Loucy (cell line): Measurements from ENCODE around the gene PPA2.
"Not testable (repeated sequence)": the region's sequence is repeated elsewhere in the genome, so short reads cannot be mapped to it uniquely, and the experiment has no call there.

Experiments used
- H2AFZ ChIP-seq: fragments of 200-600 bp; sonication (generic); 2 replicates; pipeline ENCODE4 v1.6.0; 2016; ENCODE audit warnings: antibody characterized with exemption, mild to moderate bottlenecking, low read length, moderate library complexity
- H3F3A ChIP-seq: fragments of 200-600 bp; 2 replicates; pipeline ENCODE4 v1.6.0; 2016; ENCODE audit warnings: antibody characterized with exemption, low read depth, mild to moderate bottlenecking
- H3K27me3 ChIP-seq: fragments of 200-600 bp; sonication (generic); 2 replicates; pipeline ENCODE4 v1.6.1; 2014; ENCODE audit warnings: low read length, mild to moderate bottlenecking; ENCODE audit not compliant: insufficient read depth, poor library complexity, severe bottlenecking
- H3K36me3 ChIP-seq: fragments of 200-600 bp; sonication (generic); 2 replicates; pipeline ENCODE4 v1.6.1; 2016; ENCODE audit warnings: low read length; ENCODE audit not compliant: insufficient read depth
- H3K4me1 ChIP-seq: fragments of 200-600 bp; sonication (generic); 2 replicates; pipeline ENCODE4 v1.5.1; 2014; ENCODE audit warnings: low read length, mild to moderate bottlenecking; ENCODE audit not compliant: insufficient read depth, poor library complexity, severe bottlenecking
- H3K4me2 ChIP-seq: fragments of 200-600 bp; sonication (generic); 2 replicates; pipeline ENCODE4 v1.6.0; 2014; ENCODE audit warnings: antibody characterized with exemption, low read length, low read depth, mild to moderate bottlenecking; ENCODE audit not compliant: poor library complexity, severe bottlenecking
- H3K4me3 ChIP-seq: fragments of 200-600 bp; sonication (generic); 2 replicates; pipeline ENCODE4 v1.5.1; 2014; ENCODE audit warnings: low read length, mild to moderate bottlenecking, mixed read lengths; ENCODE audit not compliant: poor library complexity, severe bottlenecking
- H3K79me2 ChIP-seq: fragments of 200-600 bp; sonication (generic); 2 replicates; pipeline ENCODE4 v1.6.1; 2014; ENCODE audit warnings: low read length; ENCODE audit not compliant: insufficient read depth
- H3K9ac ChIP-seq: fragments of 200-600 bp; sonication (generic); 2 replicates; pipeline ENCODE4 v1.6.0; 2014; ENCODE audit warnings: mild to moderate bottlenecking, low read depth, low read length, moderate library complexity; ENCODE audit not compliant: poor library complexity, severe bottlenecking
- H3K9me2 ChIP-seq: fragments of 200-600 bp; sonication (generic); replicated peaks from 2 replicates; pipeline ENCODE4 v1.6.1; 2016; ENCODE audit warnings: low read depth, low read length, mixed read lengths
- H3K9me3 ChIP-seq: fragments of 200-600 bp; sonication (generic); 2 replicates; pipeline ENCODE4 v1.6.1; 2014; ENCODE audit warnings: mild to moderate bottlenecking, antibody characterized with exemption, low read length, low read depth; ENCODE audit not compliant: insufficient read depth
- H4K20me1 ChIP-seq: fragments of 200-600 bp; sonication (generic); 2 replicates; pipeline ENCODE4 v1.6.0; 2014; ENCODE audit warnings: antibody characterized with exemption, low read length, mild to moderate bottlenecking; ENCODE audit not compliant: insufficient read depth, poor library complexity, severe bottlenecking
- EZH2phosphoT487 ChIP-seq: fragments of 200-600 bp; IDR thresholded peaks from 2 replicates; pipeline ENCODE4 v1.6.1; 2018; ENCODE audit warnings: antibody characterized with exemption, mild to moderate bottlenecking, moderate library complexity, borderline replicate concordance
- TF ChIP-seq, protein P1 (sequence below): fragments of 200-600 bp; sonication (generic); conservative IDR thresholded peaks from 2 replicates; pipeline ENCODE4 v1.5.1; 2014; ENCODE audit warnings: mild to moderate bottlenecking, antibody characterized with exemption, low read length

The PPA2 gene

DNA sequence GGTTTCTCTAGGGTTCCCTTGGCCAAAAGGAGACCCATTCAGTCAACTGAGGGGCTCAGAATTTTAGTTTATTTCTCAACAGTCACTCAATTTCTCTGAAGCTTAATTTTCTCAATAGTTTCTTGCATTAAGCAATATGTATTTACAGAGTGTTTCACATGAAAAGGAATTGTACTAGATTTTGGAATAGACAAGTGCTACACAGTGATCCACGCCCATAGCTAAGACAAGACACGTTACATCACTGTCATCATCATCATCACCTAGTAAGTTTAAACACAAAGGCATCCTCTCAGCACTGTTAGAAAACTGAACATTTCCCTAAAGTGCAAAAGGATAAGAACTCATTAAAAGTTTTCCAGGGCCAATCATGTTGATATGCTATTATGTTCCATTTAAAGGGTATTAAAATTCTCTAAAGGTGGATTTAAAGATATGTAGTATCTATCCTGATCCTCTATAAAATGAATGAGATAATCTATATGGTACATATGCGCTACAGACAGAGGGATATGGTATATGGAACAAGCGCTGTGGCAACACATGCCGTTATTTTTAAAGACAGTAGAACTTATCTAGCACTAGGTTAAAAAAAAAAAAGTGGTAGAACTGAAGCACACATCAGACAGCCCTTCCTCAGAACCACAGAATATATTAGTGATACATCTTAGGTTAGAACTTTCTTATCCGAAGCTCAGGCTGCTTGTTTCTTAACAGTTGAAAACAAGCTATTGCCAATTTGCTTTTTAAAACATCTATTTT, 12.1 kb downstream of the PPA2 start:
- Histone ChIP-seq H3K36me3 (peaks cover 5% of the 10 kb centered on the region; the same call in 1 of the 2 replicates), H4K20me1 (no peaks in the 10 kb centered on the region), H3K4me1 (no peaks in the 10 kb centered on the region), H3K27me3 (no peaks in the 10 kb centered on the region), H3K9me3 (no peaks in the 10 kb centered on the region), H3K4me2 (no peak overlapping the region), H3K4me3 (no peak overlapping the region), H3K79me2 (peaks cover 3% of the 10 kb centered on the region; the same call in 1 of the 2 replicates), H3F3A (no peaks in the 10 kb centered on the region), H3K9me2 (no peaks in the 10 kb centered on the region), H3K9ac (no peak overlapping the region), H2AFZ (no peak overlapping the region)
- TF ChIP-seq, protein P1, sequence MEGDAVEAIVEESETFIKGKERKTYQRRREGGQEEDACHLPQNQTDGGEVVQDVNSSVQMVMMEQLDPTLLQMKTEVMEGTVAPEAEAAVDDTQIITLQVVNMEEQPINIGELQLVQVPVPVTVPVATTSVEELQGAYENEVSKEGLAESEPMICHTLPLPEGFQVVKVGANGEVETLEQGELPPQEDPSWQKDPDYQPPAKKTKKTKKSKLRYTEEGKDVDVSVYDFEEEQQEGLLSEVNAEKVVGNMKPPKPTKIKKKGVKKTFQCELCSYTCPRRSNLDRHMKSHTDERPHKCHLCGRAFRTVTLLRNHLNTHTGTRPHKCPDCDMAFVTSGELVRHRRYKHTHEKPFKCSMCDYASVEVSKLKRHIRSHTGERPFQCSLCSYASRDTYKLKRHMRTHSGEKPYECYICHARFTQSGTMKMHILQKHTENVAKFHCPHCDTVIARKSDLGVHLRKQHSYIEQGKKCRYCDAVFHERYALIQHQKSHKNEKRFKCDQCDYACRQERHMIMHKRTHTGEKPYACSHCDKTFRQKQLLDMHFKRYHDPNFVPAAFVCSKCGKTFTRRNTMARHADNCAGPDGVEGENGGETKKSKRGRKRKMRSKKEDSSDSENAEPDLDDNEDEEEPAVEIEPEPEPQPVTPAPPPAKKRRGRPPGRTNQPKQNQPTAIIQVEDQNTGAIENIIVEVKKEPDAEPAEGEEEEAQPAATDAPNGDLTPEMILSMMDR = no peak
- no peak for TF ChIP-seq EZH2phosphoT487

DNA sequence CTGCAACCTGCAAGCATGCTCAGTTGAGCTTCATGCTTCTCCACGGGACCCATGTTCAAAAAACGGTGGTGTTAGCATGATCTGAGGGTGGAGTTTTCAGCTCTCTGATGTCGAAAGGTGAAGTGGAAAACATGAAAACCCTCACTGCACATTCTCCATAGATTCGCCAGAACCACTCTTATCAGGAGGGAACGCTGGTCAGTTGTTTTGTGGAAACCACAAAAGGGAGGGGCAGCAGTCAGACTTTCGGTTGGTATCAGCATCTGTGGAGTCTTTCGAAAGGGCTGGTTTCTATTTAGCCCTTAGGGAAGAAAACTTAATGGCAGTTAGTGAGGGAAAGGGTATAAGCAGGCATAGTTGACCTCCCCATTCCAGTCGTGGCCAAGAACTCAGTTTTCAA, 12.6 kb downstream of the PPA2 start:
- Histone ChIP-seq H3K4me1 (peaks cover 5% of the 10 kb centered on the region), H3K4me3 (no peak overlapping the region), H4K20me1 (no peaks in the 10 kb centered on the region), H3K9me3 (no peaks in the 10 kb centered on the region), H2AFZ (no peak overlapping the region), H3K27me3 (no peaks in the 10 kb centered on the region), H3K4me2 (no peak overlapping the region), H3K79me2 (no peaks in the 10 kb centered on the region; the same call in 1 of the 2 replicates), H3F3A (no peaks in the 10 kb centered on the region), H3K9me2 (no peaks in the 10 kb centered on the region), H3K9ac (no peak overlapping the region), H3K36me3 (no peaks in the 10 kb centered on the region; the same call in 1 of the 2 replicates)
- TF ChIP-seq EZH2phosphoT487 = no peak
- TF ChIP-seq, protein P1 = no peak

DNA sequence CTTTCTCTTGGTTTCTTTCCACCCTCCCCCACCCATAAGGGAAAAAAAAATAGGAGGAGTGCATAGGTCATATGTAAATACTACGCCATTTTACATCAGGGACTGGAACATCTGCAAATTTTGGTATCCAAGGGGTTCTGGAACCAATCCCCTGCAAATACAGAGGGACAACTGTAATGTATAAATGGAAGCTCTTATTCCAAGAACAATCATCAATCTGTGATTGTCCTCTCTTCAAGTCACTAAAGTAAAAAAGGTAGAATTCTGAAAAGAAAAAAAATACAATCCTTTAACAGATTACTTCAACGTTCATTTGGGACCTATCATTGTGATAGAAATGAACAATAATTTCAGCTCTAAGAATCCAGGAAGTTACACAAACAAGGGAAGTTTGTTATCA, 13.6 kb downstream of the PPA2 start:
- Histone ChIP-seq H3K4me2 (no peak overlapping the region), H3K9me3 (no peaks in the 10 kb centered on the region), H2AFZ (no peak overlapping the region), H3K4me1 (peaks cover 11% of the 10 kb centered on the region), H3K9ac (no peak overlapping the region), H3K9me2 (no peaks in the 10 kb centered on the region), H3K79me2 (no peaks in the 10 kb centered on the region), H4K20me1 (no peaks in the 10 kb centered on the region), H3K27me3 (no peaks in the 10 kb centered on the region), H3K36me3 (no peaks in the 10 kb centered on the region), H3F3A (no peaks in the 10 kb centered on the region), H3K4me3 (no peak overlapping the region)
- no peak for TF ChIP-seq EZH2phosphoT487
- TF ChIP-seq, protein P1 = no peak

DNA sequence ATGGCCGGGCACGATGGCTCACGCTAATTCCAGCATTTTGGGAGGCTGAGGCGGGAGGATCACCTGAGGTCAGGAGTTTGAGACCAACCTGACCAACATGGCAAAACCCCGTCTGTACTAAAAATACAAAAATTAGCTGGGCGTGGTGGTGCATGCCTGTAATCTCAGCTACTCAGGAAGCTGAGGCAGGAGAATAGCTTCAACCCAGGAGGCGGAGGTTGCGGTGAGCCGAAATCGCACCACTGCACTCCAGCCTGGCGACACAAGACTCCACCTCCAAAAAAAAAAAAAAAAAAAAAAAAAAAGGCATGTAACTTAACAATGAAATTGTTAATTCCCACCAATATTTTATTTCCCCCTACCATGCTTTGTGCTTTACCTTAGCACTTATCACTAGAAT, 15.3 kb downstream of the PPA2 start:
- H3K9ac ChIP-seq, H3K27me3 ChIP-seq, H2AFZ ChIP-seq, H4K20me1 ChIP-seq, H3K4me3 ChIP-seq, H3K9me2 ChIP-seq, H3K36me3 ChIP-seq, H3F3A ChIP-seq, H3K9me3 ChIP-seq, H3K4me2 ChIP-seq, H3K79me2 ChIP-seq: not testable (repeated sequence)
- peaks cover 11% of the 10 kb centered on the region for H3K4me1 ChIP-seq
